Cardiac fibroblast (primary cell): ENCODE data around the gene POLE.

Experiments
- DNase-seq, 2 donors: peaks; one replicate each; pipeline versions ENCODE4 v3.0.0 to v3.0.0-alpha.2; 2010; ENCODE audit warnings: low read depth in 2 of 2
- H3K4me3 ChIP-seq, 2 donors: replicated peaks in 1 of 2; 1 replicate in 1 of 2; 2 replicates in 1 of 2; pipeline ENCODE4 v1.5.1; 2011; ENCODE audit warnings: low read depth in 2 of 2, low read length in 2 of 2, mild to moderate bottlenecking in 2 of 2, moderate library complexity in 1 of 2
- TF ChIP-seq, protein P1 (sequence below): IDR thresholded peaks from one replicate; pipeline ENCODE4 v1.5.1; 2011; ENCODE audit warnings: low read depth, mild to moderate bottlenecking, low read length, inconsistent platforms

POLE gene

DNA sequence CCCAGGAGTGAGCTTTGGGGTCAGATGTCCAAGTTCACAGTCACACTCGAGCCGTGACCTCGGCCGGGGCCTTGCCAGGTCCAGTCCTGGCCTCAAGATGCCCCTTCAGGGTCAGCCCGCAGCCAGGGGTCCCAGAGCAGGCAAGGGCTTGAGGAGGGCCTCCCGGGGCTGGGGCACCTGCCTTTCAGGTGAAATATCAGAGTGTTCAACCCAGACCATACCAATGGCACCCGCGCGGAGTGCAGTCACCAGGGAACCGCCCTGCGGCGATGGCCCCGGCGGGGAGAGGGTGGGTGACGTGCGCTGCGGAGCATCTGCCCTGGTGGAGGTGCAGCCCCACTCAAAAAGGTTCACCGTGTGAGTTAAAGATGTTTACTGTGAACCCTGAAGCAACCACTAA lies 93.6 kb downstream of the POLE start:
- no peak for DNase-seq
- TF ChIP-seq, protein P1, sequence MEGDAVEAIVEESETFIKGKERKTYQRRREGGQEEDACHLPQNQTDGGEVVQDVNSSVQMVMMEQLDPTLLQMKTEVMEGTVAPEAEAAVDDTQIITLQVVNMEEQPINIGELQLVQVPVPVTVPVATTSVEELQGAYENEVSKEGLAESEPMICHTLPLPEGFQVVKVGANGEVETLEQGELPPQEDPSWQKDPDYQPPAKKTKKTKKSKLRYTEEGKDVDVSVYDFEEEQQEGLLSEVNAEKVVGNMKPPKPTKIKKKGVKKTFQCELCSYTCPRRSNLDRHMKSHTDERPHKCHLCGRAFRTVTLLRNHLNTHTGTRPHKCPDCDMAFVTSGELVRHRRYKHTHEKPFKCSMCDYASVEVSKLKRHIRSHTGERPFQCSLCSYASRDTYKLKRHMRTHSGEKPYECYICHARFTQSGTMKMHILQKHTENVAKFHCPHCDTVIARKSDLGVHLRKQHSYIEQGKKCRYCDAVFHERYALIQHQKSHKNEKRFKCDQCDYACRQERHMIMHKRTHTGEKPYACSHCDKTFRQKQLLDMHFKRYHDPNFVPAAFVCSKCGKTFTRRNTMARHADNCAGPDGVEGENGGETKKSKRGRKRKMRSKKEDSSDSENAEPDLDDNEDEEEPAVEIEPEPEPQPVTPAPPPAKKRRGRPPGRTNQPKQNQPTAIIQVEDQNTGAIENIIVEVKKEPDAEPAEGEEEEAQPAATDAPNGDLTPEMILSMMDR: no peak
- H3K4me3 ChIP-seq: no peak overlapping the region

DNA sequence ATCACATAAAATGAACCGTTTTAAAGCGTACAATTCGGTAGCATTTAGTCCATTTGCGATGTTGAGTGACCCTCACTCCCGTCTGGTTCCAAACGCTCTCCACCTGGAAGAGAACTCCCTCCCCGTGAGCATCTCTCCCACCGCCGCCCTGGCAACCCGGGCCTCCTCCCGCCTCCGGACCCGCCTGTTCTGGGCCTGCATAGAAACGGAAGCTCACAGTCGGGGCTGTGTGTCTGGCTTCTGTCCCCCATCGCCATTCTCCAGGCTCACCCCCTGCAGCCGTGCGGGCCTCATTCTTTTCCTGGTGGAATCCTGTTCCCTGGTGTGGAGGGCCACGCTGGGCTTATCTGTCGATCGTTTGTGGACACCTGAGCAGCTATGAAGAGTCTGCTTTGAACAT lies 94.1 kb downstream of the POLE start:
- no peak for DNase-seq
- H3K4me3 ChIP-seq: no peak overlapping the region
- TF ChIP-seq, protein P1: no peak

DNA sequence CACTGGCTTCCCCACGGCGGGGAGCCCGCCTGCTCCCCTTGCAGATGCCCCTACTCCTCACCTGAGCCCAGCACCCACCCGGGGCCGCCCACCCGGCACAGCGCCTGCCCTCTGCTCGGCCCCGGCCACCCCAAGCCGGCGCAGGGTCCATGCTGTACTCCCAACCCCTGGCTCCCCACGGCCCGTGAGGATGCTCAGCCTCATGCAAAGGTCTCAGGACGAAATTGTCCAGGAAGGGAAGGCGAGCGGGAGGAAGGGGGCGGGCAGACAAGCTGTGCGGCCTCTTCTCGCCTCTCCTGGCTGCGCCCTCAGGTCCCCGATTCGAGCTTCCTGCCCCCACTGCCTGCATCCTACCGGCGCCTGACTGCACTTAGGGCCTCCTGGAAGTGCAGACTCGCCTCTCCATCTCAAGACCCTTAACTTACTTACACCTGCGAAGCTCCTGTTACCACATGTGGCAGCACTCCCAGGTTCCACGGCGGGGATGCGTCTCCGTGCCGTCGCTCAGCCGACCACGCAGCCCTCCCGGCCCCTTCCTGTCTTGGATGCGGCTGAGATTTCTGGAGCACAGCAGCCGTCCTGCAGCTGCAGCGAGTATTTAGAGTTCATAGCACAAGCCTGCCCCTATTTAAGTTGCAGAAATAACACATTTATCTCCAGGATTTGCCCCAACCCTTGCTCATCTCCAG lies 94.7 kb downstream of the POLE start:
- no peak overlapping the region for H3K4me3 ChIP-seq
- DNase-seq: no peak
- TF ChIP-seq, protein P1: no peak

DNA sequence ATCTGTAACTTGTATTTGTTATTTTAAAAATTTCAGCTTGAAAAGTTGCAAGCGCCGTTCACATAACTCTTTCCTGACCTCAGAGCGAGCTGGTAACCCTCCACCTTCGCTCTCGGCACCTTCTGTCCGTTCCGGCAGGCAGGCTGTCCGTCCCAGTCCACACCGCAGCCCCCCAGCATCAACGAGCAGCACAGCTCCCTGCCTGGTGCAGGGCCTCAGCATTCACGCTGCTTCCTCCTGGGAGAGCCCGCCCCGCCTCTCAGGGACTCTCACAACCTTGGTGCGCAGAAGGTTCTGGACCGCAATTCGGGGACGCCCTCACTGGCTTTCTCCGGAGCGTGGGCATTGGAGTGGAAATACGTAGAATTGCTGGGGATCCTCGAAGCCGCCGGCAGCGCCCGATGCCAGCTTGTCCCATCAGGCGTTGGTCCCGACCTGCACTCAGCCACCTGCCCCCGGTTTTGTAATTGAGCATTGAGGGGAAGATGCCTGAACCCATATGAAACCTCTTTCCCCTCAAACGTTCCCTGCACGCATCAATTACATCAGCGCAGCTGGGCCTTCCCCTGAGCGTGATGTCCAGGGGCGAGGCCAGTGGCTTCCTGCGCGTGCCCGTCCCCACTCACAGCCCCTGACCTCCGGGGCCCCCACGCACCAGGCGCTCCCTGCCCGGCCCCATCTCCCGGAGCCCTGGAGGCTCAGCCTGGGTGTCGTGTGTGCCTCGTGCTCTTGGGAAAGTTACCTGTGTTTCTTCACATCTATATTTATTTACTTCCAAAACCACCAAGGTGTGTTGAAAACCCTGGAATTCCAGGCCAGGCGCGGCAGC lies 95.8 kb downstream of the POLE start:
- H3K4me3 ChIP-seq: no peak overlapping the region
- DNase-seq: no peak
- TF ChIP-seq, protein P1: no peak

DNA sequence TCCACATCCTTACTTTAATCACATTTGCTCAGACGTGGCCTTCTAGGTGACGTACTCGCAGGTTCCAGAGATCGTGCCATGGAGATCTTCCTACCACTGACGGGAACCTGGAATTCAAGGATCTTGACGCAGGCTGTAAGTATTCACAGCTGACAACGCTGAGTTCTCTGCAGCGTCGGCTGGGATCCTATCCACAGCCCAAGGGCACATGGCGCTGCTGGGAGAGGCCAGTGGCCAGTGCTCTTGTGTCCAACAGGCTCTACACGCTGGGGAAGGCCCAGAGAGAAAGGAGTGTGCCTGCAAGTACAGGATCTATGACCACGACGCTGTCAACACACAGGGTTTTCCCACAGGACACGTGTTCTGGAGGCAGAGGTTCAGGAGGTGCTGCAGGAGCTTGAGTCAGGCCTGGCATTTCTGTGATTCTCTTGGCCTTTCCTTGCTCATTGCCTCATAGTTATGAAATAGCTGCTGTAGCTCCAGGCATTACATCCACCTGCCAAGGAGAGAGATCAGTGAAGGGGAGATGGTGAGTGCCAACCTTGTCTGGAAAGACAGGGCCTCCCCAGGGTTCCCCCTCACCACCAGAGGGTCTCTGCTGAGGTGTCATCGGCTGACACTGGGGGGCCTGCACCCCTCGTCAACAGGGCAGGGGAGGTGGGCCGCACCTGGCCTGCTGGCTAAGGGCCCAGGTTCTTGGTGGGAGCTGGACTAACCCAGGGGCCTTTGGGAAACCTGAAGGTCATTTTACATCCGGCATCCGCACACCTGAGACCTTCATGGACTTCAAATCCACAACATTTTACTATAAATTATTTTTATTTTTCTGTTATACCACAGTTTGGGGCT lies 98.1 kb downstream of the POLE start:
- DNase-seq: no peak
- TF ChIP-seq, protein P1: no peak

DNA sequence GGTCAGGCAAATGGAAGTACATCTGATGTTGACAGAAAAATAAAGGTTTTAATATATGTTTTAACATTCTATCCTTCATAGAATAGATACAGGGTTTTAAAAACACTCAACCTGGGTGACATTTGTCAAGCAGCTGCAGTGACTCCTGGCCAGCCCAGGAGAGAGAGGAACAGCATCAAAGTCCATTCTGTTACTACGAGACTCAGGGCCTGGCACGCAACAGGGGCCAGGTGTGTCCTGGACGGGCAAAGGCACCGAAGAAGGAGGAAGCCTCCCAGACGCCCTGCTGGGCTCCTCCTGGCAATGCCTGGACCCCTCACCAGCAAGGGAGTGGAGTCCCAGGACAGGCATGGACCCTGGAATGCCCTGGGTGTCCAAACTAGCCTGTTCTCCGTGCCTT lies 98.8 kb downstream of the POLE start:
- TF ChIP-seq, protein P1: no peak
- DNase-seq: no peak
- no peak overlapping the region for H3K4me3 ChIP-seq

More for the DNA sequence above, 98.1 kb downstream of the POLE start:
- no peak overlapping the region for H3K4me3 ChIP-seq
